Activated CD4-positive, alpha-beta T cell treated with anti-CD3 and anti-CD28 coated beads for 24 hours (primary cell): ENCODE measurements around the gene HIVEP1.

Source experiments
- DNase-seq, 2 donors: peaks; one replicate each; pipeline ENCODE4 v3.0.0-alpha.2; 2020; ENCODE audit warnings: low read depth in 2 of 2

Gene HIVEP1

DNA sequence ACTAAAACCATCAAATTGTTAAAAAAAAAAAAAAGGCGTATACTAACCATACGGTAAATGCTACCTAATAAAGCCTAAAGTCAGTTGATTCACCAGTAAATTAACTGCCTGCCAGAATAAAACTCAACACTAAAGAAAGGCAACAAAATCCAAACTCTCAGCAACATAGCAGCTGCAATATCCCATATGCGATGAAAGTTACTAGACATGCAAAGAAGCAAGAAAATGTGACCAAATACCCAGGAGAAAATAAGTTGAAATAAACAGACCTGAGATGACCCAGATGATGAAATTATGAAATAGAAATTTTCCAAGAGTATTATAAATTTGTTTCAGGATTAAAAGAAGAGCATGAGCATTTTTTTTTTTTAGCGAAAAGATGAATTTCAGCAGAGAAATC lies 174.4 kb downstream of the HIVEP1 start:
- no peak for DNase-seq

DNA sequence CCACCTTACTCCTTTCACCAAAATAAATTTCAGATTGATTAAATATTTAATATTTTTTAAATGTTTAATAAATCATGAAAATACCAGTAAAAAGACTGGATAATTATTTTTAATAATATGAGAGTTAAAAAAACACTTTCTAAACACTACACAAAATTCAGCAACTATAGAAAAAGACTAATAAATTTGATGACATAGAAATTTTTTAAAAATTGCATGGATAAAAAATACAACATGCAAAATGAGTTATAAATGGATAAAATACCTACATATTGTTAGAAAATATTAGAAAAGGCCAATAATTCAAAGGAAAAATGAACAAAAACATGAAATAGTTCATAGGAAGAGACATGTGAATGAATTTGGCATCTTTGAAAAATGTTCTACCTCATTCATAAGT lies 177.0 kb downstream of the HIVEP1 start:
- no peak for DNase-seq

DNA sequence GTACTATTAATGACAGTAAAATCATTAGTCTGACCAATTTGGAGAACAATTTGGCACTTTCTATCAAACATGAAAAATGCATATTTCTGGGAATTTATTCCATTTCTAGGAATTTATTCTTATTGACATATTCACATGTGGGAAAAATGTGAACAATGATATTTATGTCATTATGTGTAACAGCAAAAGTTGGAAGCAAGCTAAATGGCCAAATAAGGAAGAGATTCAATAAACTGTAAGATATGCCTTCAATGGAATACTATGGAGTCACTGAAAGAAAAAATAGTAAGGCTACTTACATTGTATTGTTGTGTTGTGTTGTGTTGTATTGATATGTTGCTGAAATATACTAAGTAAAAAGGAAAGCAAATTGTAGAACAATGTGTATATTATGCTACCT lies 177.5 kb downstream of the HIVEP1 start:
- DNase-seq: no peak

DNA sequence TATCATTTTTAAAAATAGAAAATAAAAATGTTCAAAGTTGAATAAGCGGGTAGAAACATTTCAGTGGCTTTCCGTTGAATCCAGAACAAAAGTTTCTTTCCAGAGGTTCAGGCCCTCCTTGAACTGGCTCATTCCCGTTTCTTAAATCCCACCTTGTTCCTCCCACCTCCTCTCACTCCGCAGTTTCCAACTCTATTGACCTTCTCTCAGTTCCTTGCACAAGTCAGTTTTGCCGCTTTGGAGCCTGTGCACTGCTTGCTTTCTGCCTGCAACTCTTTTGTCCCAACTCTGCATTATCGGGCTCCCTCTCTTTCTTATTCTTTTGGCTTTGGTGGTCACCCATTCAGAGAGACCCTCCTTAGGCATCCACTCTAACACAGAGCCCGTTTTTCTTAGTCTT lies 178.1 kb downstream of the HIVEP1 start:
- no peak for DNase-seq

DNA sequence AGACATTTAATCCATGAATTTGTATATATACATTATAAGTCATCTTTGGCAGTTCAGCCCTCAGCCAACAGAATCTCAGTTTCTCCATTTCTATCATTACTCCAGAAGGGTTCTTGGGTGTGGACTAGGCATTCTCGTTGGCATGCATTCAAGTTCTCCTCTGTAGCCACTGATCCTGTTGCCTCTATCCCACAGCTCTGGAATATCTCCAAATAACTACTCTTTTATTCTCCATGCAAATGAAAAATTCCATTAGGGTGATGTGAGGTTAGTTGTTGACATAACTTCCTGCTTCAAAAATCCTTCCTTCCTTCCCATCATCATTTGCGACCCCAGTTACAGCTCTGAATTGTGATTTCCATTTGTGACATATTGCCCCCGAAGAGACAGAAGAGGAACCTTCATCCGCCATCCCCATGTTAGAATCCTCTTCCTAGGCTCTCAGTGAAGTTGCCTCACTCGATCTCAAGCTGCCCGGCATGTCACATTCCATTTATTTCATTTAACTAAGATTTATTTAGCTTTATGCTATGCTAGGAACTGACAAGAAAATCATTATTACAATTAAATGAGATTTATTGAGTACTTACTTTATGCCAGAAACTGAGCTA lies 184.3 kb downstream of the HIVEP1 start:
- no peak for DNase-seq

DNA sequence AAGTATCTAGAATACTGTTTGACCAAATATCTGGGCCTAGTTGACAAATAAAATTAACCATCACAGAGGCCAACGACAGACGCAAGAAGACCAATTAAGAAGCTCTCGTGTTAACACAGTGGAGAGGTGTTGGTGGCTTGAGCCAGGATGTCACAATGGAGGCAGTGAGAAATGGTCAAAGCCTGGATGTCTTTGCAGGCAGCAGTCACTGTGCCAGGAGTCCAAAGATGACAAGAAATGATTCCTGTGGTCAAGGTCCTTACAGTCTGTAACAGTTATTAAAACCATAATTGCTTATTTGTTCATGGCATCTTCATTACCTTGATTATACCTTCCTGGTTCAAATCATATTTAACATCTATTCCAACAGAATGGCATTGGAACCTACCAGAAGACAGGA lies 186.7 kb downstream of the HIVEP1 start:
- DNase-seq: no peak

DNA sequence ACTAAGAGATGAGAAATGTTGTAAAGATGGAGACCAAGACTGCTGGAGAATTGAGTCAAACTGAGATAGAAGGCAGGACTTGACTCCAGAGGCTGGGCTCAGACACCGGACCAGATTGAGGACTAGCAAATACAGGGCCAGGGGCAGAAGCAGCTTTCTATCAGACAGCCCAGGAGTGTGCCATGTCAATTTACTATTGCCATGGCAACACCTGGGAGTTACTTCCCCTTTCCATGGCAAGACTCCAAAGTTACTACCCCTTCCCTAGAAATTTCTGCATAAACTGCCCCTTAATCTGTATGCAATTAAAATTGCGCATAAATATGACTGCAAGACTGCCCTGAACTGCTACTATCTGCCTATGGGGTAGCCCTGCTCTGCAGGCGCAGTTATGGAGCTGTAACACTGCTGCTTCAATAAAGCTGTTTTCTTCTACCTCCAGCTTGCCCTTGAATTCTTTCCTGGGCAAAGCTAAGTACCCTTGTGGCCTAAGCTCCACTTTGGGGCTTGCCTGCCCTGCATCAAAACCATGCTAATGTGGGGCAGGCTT lies 188.0 kb downstream of the HIVEP1 start:
- no peak for DNase-seq

DNA sequence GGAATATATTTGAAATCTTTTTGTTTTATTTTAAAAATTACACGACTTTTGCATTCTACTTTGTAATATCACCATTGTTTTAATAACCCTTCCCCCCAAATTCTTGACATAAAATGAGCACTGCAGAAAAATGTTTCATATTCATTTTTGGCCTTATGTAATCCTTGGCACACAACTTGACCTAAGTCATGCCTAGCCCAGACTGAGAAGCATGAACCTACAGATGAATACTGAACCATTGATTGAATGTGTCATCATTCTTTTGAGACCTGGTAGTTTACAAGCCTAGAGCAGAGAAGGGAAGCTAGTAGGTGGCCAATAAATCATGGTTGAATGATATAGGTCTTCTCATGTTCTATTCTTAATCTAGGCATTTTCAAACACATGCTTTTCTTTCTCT lies 188.6 kb downstream of the HIVEP1 start:
- DNase-seq: no peak

DNA sequence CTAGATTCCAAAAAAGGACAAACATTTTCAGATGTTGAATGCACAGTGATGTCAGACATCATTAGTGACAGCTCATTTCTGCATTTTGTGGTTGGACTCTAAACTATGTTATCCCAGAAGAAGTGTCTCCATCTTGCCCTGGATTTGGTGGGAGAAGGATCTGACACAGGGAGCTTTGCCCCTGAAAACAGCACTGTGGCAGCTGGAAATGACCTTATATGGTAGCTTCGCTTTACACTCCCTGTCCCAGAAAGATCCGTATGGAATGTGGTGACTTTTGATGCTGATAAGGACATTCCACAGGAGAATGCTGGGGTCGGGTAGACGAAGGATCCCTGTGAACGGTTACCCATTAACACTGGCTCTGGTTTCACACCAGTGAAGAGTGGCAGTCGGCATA lies 190.9 kb downstream of the HIVEP1 start:
- no peak for DNase-seq

DNA sequence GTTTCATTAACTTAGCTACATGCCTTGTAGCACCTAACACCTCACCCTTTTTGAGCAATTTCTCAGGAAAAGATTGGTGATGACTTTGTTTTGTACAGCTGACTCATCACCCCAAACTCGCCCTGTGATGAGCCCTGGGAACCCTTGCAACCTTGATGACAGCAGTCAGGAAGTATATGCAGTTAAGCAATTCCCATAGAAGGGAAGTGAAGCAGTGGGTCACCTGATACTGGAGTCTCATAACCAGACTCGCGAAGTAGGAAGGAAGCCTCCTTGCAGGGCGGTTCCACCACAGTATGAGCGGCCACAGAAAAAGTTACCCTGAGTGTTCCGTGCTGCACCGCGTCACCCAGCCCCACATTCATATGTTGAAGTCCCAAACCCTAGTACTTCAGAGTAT lies 196.1 kb downstream of the HIVEP1 start:
- DNase-seq: no peak

DNA sequence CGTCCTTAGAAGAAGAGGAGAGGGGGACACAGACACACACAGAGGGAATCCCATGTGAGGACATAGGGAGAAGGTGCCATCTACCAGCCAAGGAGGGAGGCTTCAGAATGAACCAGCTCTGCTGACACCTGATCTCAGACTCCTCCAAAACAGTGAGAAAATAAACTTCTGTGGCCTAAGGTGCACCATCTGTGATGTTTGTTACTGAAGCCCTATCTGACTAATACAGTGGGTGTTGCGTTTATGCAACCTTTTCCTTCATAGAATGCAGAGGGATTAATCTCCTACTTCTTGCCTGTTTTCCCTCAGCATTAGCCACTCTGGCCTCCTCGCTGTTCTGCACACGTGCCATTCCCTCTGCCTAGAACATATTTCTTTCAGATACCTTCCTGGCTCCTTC lies 196.6 kb downstream of the HIVEP1 start:
- no peak for DNase-seq
